Peyer's patch (tissue), 4 donors: ENCODE results near the gene NDC1.

Source experiments
- POLR2A ChIP-seq, 2 donors: fragments of 450-650 bp; IDR thresholded peaks; one replicate each; pipeline ENCODE4 v1.5.1; 2017; ENCODE audit warnings: antibody characterized with exemption in 2 of 2, mild to moderate bottlenecking in 2 of 2, moderate library complexity in 2 of 2
- TF ChIP-seq, protein P1 (sequence below), 6 experiments: fragments of 450-650 bp in 4 of 6; fragments of 200-600 bp in 2 of 6; sonication (generic) in 1 of 6; IDR thresholded peaks; one replicate each; pipeline ENCODE4 v1.5.1; 2017 to 2019; ENCODE audit warnings: antibody characterized with exemption in 6 of 6, mild to moderate bottlenecking in 3 of 6, moderate library complexity in 1 of 6

DNA sequence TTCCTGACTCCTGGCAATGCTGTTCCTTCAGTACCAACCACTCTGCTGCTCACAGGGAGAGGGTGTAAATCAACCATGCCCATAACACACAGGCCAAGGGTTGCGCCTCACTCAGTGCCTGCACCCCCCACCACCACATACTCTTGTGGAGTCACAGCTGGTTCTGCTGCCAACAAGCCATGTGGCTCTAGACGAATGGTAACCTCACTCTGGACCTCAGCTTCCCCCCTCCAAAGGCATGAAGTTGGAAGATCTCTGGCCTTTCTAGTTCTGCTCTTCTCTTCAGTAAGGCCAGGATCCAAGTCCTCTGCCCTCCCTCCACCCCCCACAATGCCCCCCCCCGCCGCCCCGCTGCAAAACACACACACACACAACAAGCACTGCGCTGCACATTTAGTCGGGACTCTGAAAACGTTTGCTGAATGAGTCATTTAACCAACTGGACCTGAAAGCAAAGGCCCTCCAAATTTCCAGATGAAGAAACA is 97.4 kb downstream of the NDC1 start:
- TF ChIP-seq POLR2A (IDR thresholded peaks at IDR 0.05), result no peak
- TF ChIP-seq, protein P1, sequence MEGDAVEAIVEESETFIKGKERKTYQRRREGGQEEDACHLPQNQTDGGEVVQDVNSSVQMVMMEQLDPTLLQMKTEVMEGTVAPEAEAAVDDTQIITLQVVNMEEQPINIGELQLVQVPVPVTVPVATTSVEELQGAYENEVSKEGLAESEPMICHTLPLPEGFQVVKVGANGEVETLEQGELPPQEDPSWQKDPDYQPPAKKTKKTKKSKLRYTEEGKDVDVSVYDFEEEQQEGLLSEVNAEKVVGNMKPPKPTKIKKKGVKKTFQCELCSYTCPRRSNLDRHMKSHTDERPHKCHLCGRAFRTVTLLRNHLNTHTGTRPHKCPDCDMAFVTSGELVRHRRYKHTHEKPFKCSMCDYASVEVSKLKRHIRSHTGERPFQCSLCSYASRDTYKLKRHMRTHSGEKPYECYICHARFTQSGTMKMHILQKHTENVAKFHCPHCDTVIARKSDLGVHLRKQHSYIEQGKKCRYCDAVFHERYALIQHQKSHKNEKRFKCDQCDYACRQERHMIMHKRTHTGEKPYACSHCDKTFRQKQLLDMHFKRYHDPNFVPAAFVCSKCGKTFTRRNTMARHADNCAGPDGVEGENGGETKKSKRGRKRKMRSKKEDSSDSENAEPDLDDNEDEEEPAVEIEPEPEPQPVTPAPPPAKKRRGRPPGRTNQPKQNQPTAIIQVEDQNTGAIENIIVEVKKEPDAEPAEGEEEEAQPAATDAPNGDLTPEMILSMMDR (IDR thresholded peaks at IDR 0.05), result no peak
